NB4 (cell line): ENCODE measurements around the gene SHISA4.

Source experiments
- DNase-seq: peaks from one replicate; pipeline ENCODE4 v3.0.0; 2010; ENCODE audit warnings: low read depth
- H3K4me3 ChIP-seq: one replicate; pipeline ENCODE4 v1.5.1; 2011; ENCODE audit warnings: mild to moderate bottlenecking, low read depth, low read length, moderate library complexity
- CTCF ChIP-seq: IDR thresholded peaks from one replicate; pipeline ENCODE4 v1.5.1; 2012; ENCODE audit warnings: low read depth, low read length
- MAX ChIP-seq: IDR thresholded peaks from 2 replicates; pipeline ENCODE4 v1.6.1; 2011; ENCODE audit warnings: low read depth, low read length
- MYC ChIP-seq: IDR thresholded peaks from 2 replicates; pipeline ENCODE4 v1.6.1; 2011; ENCODE audit warnings: low read depth, low read length
- POLR2A ChIP-seq: IDR thresholded peaks from 2 replicates; pipeline ENCODE4 v1.6.1; 2011; ENCODE audit warnings: mild to moderate bottlenecking; ENCODE audit not compliant: insufficient read length; ENCODE audit errors: extremely low read depth

SHISA4 gene

GRCh38 chr1:201894343-201895119 is 5.8 kb downstream of the SHISA4 start:
- no peak for DNase-seq
- no peak overlapping the region for H3K4me3 ChIP-seq
- TF ChIP-seq MAX: no peak
- no peak for TF ChIP-seq MYC
- no peak for TF ChIP-seq CTCF
- TF ChIP-seq POLR2A: no peak

GRCh38 chr1:201895120-201895665 is 6.5 kb downstream of the SHISA4 start:
- no peak for DNase-seq
- H3K4me3 ChIP-seq: no peak overlapping the region
- TF ChIP-seq MYC: no peak
- TF ChIP-seq CTCF: no peak
- TF ChIP-seq MAX: no peak
- TF ChIP-seq POLR2A: no peak

- no peak overlapping the region for H3K4me3 ChIP-seq
- peak; percentile 89 for DNase-seq
- peak; percentile 84 for TF ChIP-seq CTCF
- TF ChIP-seq MYC: no peak
- TF ChIP-seq POLR2A: no peak
- no peak for TF ChIP-seq MAX
Observed at GRCh38 chr1:201895913-201896807, 7.5 kb downstream of the SHISA4 start.

- no peak overlapping the region for H3K4me3 ChIP-seq
- no peak for DNase-seq
- TF ChIP-seq CTCF (no peak), MAX (no peak), POLR2A (no peak), MYC (no peak)
Observed at GRCh38 chr1:201896951-201897391, 8.3 kb downstream of the SHISA4 start.

GRCh38 chr1:201898240-201898894 is 9.7 kb downstream of the SHISA4 start:
- no peak for DNase-seq
- no peak overlapping the region for H3K4me3 ChIP-seq
- TF ChIP-seq MYC (no peak), POLR2A (no peak)
